Right lobe of liver (tissue), 4 donors: ENCODE results near the gene TLNRD1.

Experiments used
- POLR2A ChIP-seq: fragments of 450-650 bp; IDR thresholded peaks from one replicate; pipeline ENCODE4 v1.6.1; 2017; ENCODE audit warnings: antibody characterized with exemption, mild to moderate bottlenecking
- TF ChIP-seq, protein P1 (sequence below), 4 donors: fragments of 200-600 bp in 3 of 4; fragments of 450-650 bp in 1 of 4; IDR thresholded peaks; one replicate each; pipeline versions ENCODE4 v1.5.1 to v1.8.0; 2016 to 2022; ENCODE audit warnings: antibody characterized with exemption in 4 of 4, mild to moderate bottlenecking in 2 of 4
- donor health status: DM: no; HTN: no; CAD: no.
- donor health status: DM: no; HTN: no; CAD: no.
- donor health status: DM: no; HTN: yes; CAD: no.

DNA sequence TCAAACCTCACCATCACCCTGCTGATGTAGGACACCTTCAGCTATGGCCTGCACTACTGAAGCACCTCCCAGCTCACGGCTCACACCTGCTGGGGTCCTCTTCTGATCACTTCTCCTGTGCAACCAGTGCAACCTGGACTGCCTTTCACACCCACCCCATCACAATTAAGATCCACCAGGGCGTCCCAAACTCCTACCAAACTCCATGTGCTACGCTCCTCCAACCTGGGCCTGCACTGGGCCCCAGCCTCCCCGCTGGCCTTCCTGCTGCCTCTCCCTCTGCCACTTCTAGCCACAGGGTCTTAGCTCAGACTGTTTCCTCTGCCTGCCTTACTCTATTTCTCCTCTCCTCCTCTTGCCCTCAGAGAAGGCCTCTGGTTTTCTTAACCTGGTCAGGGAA is 23.9 kb upstream of the TLNRD1 start:
- no peak for TF ChIP-seq POLR2A
- TF ChIP-seq, protein P1, sequence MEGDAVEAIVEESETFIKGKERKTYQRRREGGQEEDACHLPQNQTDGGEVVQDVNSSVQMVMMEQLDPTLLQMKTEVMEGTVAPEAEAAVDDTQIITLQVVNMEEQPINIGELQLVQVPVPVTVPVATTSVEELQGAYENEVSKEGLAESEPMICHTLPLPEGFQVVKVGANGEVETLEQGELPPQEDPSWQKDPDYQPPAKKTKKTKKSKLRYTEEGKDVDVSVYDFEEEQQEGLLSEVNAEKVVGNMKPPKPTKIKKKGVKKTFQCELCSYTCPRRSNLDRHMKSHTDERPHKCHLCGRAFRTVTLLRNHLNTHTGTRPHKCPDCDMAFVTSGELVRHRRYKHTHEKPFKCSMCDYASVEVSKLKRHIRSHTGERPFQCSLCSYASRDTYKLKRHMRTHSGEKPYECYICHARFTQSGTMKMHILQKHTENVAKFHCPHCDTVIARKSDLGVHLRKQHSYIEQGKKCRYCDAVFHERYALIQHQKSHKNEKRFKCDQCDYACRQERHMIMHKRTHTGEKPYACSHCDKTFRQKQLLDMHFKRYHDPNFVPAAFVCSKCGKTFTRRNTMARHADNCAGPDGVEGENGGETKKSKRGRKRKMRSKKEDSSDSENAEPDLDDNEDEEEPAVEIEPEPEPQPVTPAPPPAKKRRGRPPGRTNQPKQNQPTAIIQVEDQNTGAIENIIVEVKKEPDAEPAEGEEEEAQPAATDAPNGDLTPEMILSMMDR (IDR thresholded peaks at IDR 0.05): no peak
